C4-2B (cell line): ENCODE results near the gene CLIC3.

Experiments
- CTCF ChIP-seq: fragments of 450-650 bp; conservative IDR thresholded peaks from 2 replicates; pipeline ENCODE4 v1.5.1; 2017; ENCODE audit warnings: mild to moderate bottlenecking
- ZFX ChIP-seq: fragments of 450-650 bp; IDR thresholded peaks from 2 replicates; pipeline ENCODE4 v1.6.1; 2017

GRCh38 chr9:136955943-136956335 is 40.4 kb downstream of the CLIC3 start:
- TF ChIP-seq CTCF (no peak), ZFX (no peak)
